ENCODE measurements around the gene SHB. TPM values are rescaled to one million over a fixed set of nuclear protein-coding genes. Genes with fewer than 3 reads are reported as not detected.
A peak's percentile ranks its signal among the peaks of the same experiment; 100 is the strongest.

Gene SHB
- total RNA-seq, 6 donors from 2014 or later, result 29.3 to 51.2 (median 33.3) TPM

GRCh38 chr9:38015906-38016305 is 53.1 kb downstream of the SHB start:
- TF ChIP-seq CTCF (IDR thresholded peaks at IDR 0.05), result no peak
- no peak for TF ChIP-seq EP300 (IDR thresholded peaks at IDR 0.05)
- TF ChIP-seq POLR2AphosphoS5 (IDR thresholded peaks at IDR 0.05), result no peak
- TF ChIP-seq POLR2A (IDR thresholded peaks at IDR 0.05), result no peak
- H3K27ac ChIP-seq, result peak overlapping the region in 1 of 4 donors; percentile 7
- ATAC-seq (ENCODE audit: low FRiP score in 2 of 2) (no peak), DNase-seq (no peak)
- 94 to 95% methylated on average over 7 of the region's 7 CpGs for WGBS, 2 donors
- H3K36me3 ChIP-seq, result peaks cover 0 to 19% (median 2%) of the 10 kb centered on the region in 4 donors
- no peak overlapping the region for H3K4me3 ChIP-seq
- no peaks in the 10 kb centered on the region for H3K27me3 ChIP-seq
- H3K9me3 ChIP-seq, result no peaks in the 10 kb centered on the region
- peaks cover 42 to 56% (median 48%) of the 10 kb centered on the region in 4 donors for H3K4me1 ChIP-seq

GRCh38 chr9:38015266-38015665 is 53.8 kb downstream of the SHB start:
- Histone ChIP-seq H3K4me1 (peaks cover 36 to 50% (median 42%) of the 10 kb centered on the region in 4 donors), H3K4me3 (no peak overlapping the region), H3K27me3 (no peaks in the 10 kb centered on the region), H3K36me3 (peaks cover 0 to 19% (median 2%) of the 10 kb centered on the region in 4 donors), H3K27ac (no peak overlapping the region), H3K9me3 (no peaks in the 10 kb centered on the region)
- WGBS, 2 donors, result 47 to 60% methylated on average over 4 of the region's 4 CpGs
- no peak for ATAC-seq (ENCODE audit: low FRiP score in 2 of 2)
- no peak for TF ChIP-seq POLR2AphosphoS5 (IDR thresholded peaks at IDR 0.05)
- DNase-seq, result no peak

GRCh38 chr9:38012767-38013450 is 56.1 kb downstream of the SHB start:
- H3K9me3 ChIP-seq, result no peaks in the 10 kb centered on the region
- DNase-seq (no peak), ATAC-seq (ENCODE audit: low FRiP score in 2 of 2) (no peak)
- no peak overlapping the region for H3K4me3 ChIP-seq
- no peaks in the 10 kb centered on the region for H3K27me3 ChIP-seq
- TF ChIP-seq POLR2A (IDR thresholded peaks at IDR 0.05), result no peak
- no peak for TF ChIP-seq POLR2AphosphoS5 (IDR thresholded peaks at IDR 0.05)
- TF ChIP-seq EP300 (IDR thresholded peaks at IDR 0.05), result no peak
- TF ChIP-seq CTCF (IDR thresholded peaks at IDR 0.05), result no peak
- peaks cover 33 to 43% (median 37%) of the 10 kb centered on the region in 4 donors for H3K4me1 ChIP-seq
- peaks cover 0 to 19% (median 2%) of the 10 kb centered on the region in 4 donors for H3K36me3 ChIP-seq
- H3K27ac ChIP-seq, result no peak overlapping the region
- WGBS, 2 donors, result 91 to 96% methylated on average over 8 to 9 of the region's 9 CpGs

GRCh38 chr9:38011991-38012390 is 57.0 kb downstream of the SHB start:
- no peak for DNase-seq
- ATAC-seq (ENCODE audit: low FRiP score in 2 of 2), result no peak
- peaks cover 0 to 19% (median 2%) of the 10 kb centered on the region in 4 donors for H3K36me3 ChIP-seq
- H3K4me1 ChIP-seq, result peaks cover 33 to 43% (median 36%) of the 10 kb centered on the region in 4 donors
- H3K4me3 ChIP-seq, result no peak overlapping the region
- TF ChIP-seq POLR2A (IDR thresholded peaks at IDR 0.05) (no peak), POLR2AphosphoS5 (IDR thresholded peaks at IDR 0.05) (no peak), EP300 (IDR thresholded peaks at IDR 0.05) (no peak), CTCF (IDR thresholded peaks at IDR 0.05) (no peak)
- no peak overlapping the region for H3K27ac ChIP-seq
- WGBS, 2 donors, result 78 to 96% methylated on average over 4 of the region's 5 CpGs
- no peaks in the 10 kb centered on the region for H3K9me3 ChIP-seq
- no peaks in the 10 kb centered on the region for H3K27me3 ChIP-seq

GRCh38 chr9:38010918-38011704 is 57.9 kb downstream of the SHB start:
- Histone ChIP-seq H3K36me3 (peaks cover 0 to 19% (median 2%) of the 10 kb centered on the region in 4 donors), H3K9me3 (no peaks in the 10 kb centered on the region), H3K4me1 (peaks cover 30 to 43% (median 37%) of the 10 kb centered on the region in 4 donors), H3K27ac (no peak overlapping the region), H3K27me3 (no peaks in the 10 kb centered on the region), H3K4me3 (no peak overlapping the region)
- whole genome bisulfite sequencing, 2 donors, result 84 to 88% methylated on average over 7 of the region's 7 CpGs
- TF ChIP-seq POLR2AphosphoS5 (IDR thresholded peaks at IDR 0.05), result no peak
- no peak for TF ChIP-seq EP300 (IDR thresholded peaks at IDR 0.05)
- TF ChIP-seq CTCF (IDR thresholded peaks at IDR 0.05), result no peak
- TF ChIP-seq POLR2A (IDR thresholded peaks at IDR 0.05), result no peak
- DNase-seq (no peak), ATAC-seq (ENCODE audit: low FRiP score in 2 of 2) (no peak)
